LHCN-M2 (cell line): ENCODE data around the gene PIM2. TPM values are rescaled to one million over a fixed set of nuclear protein-coding genes. Genes with fewer than 3 reads are reported as not detected.
"Not testable (repeated sequence)": the region's sequence is repeated elsewhere in the genome, so short reads cannot be mapped to it uniquely, and the experiment has no call there.

Experiments used
- DNase-seq: peaks from one replicate; pipeline ENCODE4 v3.0.0-alpha.2; 2012; ENCODE audit warnings: low read depth
- total RNA-seq: library from RNA; depleted of rRNA; stranded (reverse); fragments of >200 nt; gene quantifications from 2 replicates; pipeline ENCODE4 v1.2.3, GENCODE V29; 2014

Gene PIM2
- total RNA-seq, 1 experiment from 2014 or later, result 10.7 TPM

GRCh38 chrX:48908600-48908999 lies 10.2 kb downstream of the PIM2 start:
- no peak for DNase-seq

GRCh38 chrX:48905090-48905790 lies 13.6 kb downstream of the PIM2 start:
- DNase-seq, result no peak

GRCh38 chrX:48904626-48905025 lies 14.2 kb downstream of the PIM2 start:
- DNase-seq, result no peak

DNA sequence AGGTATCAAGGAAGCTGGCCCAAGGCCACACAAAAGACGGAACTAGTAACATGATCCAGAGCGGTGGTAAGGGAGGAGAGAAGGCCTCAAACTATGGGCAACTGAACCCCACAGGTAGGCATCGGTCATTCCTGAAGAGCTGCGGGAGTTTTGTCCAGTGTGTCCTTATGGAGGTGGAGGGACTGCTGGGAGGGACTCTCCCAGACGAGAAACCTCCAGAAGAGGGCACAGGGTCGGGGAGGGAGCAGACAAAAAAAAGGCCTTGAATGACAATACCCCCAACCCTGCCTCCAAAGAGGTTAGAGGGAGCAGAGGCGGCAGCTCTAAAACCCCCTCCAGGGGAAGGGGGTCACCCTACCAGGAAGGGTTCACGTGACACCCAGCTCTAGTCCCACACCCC lies 14.6 kb downstream of the PIM2 start:
- no peak for DNase-seq

- DNase-seq, result no peak
Observed at GRCh38 chrX:48903290-48903689, 15.5 kb downstream of the PIM2 start.

DNA sequence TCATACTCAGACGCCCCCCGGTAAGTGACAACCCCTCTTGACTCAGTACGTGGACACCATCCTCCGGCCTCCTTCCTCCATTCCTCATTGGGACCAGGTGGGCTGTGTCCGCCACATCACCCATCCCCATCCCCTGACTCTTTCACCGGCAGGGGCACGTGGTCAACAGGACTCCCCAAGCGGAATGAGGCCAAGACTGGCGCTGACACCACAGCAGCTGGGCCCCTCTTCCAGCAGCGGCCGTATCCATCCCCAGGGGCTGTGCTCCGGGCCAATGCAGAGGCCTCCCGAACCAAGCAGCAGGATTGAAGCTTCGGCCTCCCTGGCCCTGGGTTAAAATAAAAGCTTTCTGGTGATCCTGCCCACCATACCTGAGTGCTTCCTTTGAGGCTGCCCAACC lies 16.0 kb downstream of the PIM2 start:
- DNase-seq, result no peak

DNA sequence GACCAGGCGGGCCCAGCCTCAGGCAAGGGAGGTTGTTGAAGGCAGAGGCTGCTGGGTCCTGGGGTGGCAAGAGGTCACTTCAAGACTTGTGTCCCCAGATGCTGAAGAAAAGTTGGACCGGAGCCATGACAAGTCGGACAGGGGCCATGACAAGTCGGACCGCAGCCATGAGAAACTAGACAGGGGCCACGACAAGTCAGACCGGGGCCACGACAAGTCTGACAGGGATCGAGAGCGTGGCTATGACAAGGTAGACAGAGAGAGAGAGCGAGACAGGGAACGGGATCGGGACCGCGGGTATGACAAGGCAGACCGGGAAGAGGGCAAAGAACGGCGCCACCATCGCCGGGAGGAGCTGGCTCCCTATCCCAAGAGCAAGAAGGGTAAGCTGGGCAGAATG lies 16.7 kb downstream of the PIM2 start:
- DNase-seq, result no peak

GRCh38 chrX:48901069-48901468 lies 17.8 kb downstream of the PIM2 start:
- DNase-seq, result no peak

DNA sequence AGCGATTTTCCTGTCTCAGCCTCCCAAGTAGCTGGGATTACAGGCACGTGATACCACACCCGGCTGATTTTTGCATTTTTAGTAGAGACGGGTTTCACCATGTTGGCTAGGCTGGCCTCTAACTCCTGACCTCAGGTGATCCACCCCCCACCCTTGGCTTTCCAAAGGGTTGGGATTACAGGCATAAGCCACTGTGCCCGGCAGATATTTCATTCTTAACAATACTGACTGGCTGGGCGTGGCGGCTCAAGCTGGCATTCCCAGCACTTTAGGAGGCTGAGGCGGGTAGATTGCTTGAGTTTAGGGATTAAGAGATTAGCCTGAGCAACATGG lies 19.8 kb downstream of the PIM2 start:
- no peak for DNase-seq

GRCh38 chrX:48897625-48898306 lies 21.1 kb downstream of the PIM2 start, which contains the start of the genes PQBP1 and TIMM17B:
PQBP1 (plus strand) TSS chrX:48897930; CDS start chrX:48898510, 580 bp downstream.
TIMM17B (minus strand) TSS chrX:48897768; CDS start chrX:48897749, 19 bp downstream.
- peak; percentile 95 for DNase-seq

DNA sequence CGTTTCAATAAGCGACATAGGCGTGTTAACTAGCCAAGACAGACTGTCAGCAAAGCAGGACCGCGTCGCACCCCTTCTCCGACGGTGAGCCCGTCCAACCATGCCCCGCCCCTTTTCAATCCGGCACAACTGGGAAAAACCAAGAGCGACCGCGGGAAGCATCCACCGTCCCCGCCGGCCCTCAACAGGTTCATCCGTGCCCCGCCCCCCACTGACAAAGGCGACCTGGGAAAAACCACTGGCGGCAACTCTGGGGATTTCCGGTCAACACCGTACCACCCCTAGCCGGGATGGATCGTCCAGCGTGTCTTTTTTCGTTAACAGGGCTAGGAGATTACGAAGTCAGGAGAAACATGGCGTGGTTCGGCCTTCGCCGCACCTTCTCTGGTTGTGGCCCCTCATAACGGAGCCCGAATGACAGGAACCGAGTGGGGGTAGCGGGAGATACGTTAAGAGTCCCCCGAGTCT lies 21.6 kb downstream of the PIM2 start:
- DNase-seq, result peak; percentile 70

DNA sequence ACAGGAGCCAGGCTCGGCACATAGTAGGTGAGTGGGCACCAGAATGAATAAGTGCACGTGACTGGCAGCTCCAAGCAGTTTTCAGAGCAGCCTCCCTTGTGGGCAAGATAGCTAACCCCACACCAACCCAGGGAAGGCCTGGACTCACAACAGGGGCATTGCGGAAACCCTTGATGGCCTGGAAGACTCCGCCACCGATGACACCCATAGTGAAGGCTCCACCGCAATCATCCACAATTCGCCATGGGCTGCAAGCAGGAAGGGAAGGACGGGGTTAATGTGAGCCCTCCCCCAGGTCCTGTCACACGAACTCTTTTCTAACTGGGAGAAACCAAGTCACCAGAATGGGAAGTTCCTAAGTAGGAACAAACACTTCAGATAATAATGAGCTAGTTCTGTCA lies 22.2 kb downstream of the PIM2 start:
- peak; percentile 17 for DNase-seq

- DNase-seq, result no peak
Observed at GRCh38 chrX:48894891-48895290, 23.9 kb downstream of the PIM2 start.

DNA sequence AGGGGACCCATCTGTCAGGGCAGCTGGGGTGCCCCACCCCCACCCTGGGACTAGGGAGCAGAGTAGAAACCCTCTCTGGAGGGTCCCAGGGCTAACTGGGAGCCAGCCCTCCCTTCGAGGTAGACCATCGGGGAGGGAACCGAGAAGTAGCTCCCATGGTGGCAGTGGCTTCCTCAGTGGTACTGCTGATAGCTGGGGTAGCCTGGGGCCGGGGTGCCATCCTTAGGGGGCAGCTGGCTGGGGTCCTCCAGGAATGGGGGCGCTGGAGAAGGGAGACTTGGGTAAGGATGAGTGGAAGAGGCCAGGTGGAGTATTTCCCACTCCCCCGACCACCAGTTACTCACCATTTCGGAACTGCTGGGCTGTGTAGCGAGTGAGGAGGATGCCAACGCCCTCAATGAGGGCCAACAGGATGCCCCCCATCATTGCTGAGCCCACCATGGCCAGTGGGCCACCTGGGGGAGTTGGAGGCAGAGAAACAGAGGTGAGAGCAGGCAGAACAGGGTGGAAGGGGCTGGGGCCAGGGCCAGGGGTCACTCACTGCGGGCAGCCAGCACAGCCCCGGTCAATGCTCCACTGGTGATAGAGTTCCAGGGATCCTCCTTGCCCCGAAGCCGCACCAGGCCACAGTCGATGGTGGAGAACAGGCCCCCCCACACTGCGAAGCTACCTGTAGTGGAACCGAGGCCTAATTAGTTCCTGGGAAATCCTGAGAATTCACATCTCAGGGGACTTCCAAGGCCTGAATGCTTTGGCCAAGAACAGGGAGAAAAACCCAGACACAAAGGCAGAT lies 25.1 kb downstream of the PIM2 start:
- DNase-seq, result no peak

- DNase-seq, result no peak
Observed at GRCh38 chrX:48892896-48893295, 25.9 kb downstream of the PIM2 start.

DNA sequence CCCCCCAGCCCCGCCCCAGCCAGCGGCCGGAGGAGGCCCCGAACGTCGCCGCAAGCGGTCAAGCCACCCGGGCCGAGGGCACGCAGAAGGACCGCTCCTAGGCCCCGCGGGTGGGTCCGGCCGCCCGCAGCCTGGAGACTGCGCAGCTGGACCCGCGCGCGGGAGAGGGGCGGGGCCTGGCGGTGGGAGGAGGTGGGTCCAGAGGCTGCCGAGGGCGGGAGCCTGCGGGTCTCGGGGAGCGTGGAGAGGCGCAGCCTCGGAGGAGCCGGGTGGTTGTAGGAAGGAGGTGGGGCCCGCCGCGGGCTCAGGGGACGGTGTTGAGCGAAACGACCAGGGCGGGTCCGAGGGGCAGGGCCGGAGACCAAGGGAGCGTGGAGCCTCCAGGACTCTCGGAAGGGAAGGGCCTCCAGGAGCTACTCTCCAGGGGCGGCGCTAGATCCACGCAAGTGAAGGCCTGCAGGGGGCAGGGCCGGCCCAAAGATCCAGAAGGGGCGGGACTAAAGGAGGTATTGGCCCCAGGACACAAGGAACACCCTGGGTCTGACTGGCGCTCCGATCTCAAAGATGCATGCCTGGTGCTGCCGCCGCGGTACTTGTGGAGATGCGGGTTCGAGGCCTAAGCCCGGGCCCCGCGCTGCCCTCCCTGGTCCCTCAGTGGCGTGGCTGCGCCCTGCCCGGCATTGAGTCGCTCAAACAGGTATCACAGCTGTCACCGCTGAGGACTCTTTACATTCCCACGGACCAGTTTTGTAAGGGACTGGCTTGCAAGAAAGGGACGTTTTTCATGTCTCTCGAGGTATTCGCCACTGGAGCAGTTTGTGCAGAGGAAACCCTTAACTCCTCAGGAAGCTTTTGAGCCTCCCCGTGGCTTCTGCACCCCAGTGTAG lies 27.2 kb downstream of the PIM2 start:
- DNase-seq, result peak; percentile 78

GRCh38 chrX:48890934-48891401 lies 27.9 kb downstream of the PIM2 start:
- DNase-seq, result no peak

DNA sequence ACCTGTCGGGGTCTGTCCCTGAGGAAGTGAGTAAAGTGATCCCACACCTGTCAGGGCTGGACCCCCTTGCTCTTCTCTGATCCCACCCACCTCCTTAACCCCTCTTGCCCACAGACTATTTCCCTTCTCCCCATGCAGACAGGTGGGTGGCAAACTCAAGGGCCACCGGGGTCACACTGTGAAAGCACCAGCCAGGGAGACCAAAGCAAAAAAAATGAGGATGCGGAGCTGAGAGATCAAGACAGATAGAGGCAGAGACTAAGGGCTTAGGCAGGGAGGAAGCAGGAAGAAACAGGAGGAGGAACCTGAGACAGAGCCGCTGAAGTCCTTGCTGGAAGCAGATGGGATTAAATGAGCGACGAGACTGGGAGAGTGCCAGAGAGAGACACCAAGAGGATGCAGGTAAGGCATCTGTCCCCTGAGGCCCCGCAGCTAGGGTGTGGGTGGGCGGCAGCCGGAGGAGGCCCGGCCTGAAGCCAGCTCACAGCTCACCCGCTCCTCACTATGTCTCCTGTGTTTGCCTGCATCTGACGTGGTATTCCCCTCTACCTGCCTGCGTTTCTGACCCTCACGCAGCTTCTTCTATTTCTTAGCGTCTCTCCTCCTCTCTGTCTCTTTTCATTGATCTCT lies 28.4 kb downstream of the PIM2 start:
- DNase-seq, result no peak

GRCh38 chrX:48886586-48886985 lies 32.2 kb downstream of the PIM2 start:
- DNase-seq, result not testable (repeated sequence)

- DNase-seq, result no peak
Observed at GRCh38 chrX:48883729-48884128, 35.1 kb downstream of the PIM2 start.

- not testable (repeated sequence) for DNase-seq
Observed at GRCh38 chrX:48876944-48877343, 41.9 kb downstream of the PIM2 start.
